SK-N-SH (cell line): Measurements from ENCODE around the gene MAS1L. TPM values are rescaled to one million over a fixed set of nuclear protein-coding genes. Genes with fewer than 3 reads are reported as not detected.

Source experiments
- CTCF ChIA-PET: fragments of 300-600, 350-600 bp; formaldehyde crosslinking; extraction: SDS; loops from one replicate; lab custom pipeline; 2021; lab: Yijun Ruan, JAX
- POLR2A ChIA-PET: fragments of 350-600 bp; sonication (Branson Sonifier 250); formaldehyde crosslinking; extraction: SDS; loops from one replicate; lab custom pipeline; 2020; ENCODE audit warnings: antibody characterized with exemption, inconsistent platforms; lab: Yijun Ruan, JAX
- DNase-seq: peaks from one replicate; pipeline ENCODE4 v3.0.0; 2012
- H2AFZ ChIP-seq: fragments of 200-600 bp; sonication (generic); 2 replicates; pipeline ENCODE4 v1.8.1; 2016; ENCODE audit warnings: antibody characterized with exemption, mild to moderate bottlenecking, low read depth
- H3F3A ChIP-seq: fragments of 200-600 bp; sonication (generic); replicated peaks from 2 replicates; pipeline ENCODE3; 2016; ENCODE audit warnings: antibody characterized with exemption, mild to moderate bottlenecking; ENCODE audit not compliant: insufficient read depth
- H3K27ac ChIP-seq, 2 experiments: fragments of 200-500 bp in 1 of 2; fragments of 200-600 bp in 1 of 2; sonication (Bioruptor generic) in 1 of 2; sonication (generic), shearing (Covaris generic) in 1 of 2; 2 replicates each; pipeline versions ENCODE4 v1.5.1 to v1.6.1; 2014 to 2016; ENCODE audit warnings: low read depth in 2 of 2, inconsistent platforms in 1 of 2, low read length in 1 of 2, mild to moderate bottlenecking in 1 of 2, mixed read lengths in 1 of 2
- H3K27me3 ChIP-seq: fragments of 200-600 bp; sonication (generic), shearing (Covaris generic); 2 replicates; pipeline ENCODE4 v1.6.1; 2016; ENCODE audit warnings: mixed run types; ENCODE audit not compliant: insufficient read depth
- H3K36me3 ChIP-seq, 2 experiments: fragments of 200-500 bp in 1 of 2; fragments of 200-600 bp in 1 of 2; sonication (Bioruptor generic) in 1 of 2; sonication (generic) in 1 of 2; replicated peaks in 1 of 2; 2 replicates each; pipeline versions ENCODE3 to v1.5.1; 2014 to 2016; ENCODE audit warnings: low read length in 1 of 2, mild to moderate bottlenecking in 1 of 2; ENCODE audit not compliant: insufficient read depth in 2 of 2, control insufficient read depth in 1 of 2
- H3K4me1 ChIP-seq, 2 experiments: fragments of 200-500 bp in 1 of 2; fragments of 200-600 bp in 1 of 2; sonication (Bioruptor generic) in 1 of 2; sonication (generic), shearing (Covaris generic) in 1 of 2; 2 replicates each; pipeline versions ENCODE4 v1.5.1 to v1.6.1; 2014 to 2016; ENCODE audit warnings: low read depth in 1 of 2, low read length in 1 of 2, mixed run types in 1 of 2; ENCODE audit not compliant: insufficient read depth in 2 of 2, control insufficient read depth in 1 of 2
- H3K4me2 ChIP-seq: fragments of 200-600 bp; sonication (generic), shearing (Covaris generic); 2 replicates; pipeline ENCODE4 v1.6.1; 2017; ENCODE audit warnings: mixed run types
- H3K4me3 ChIP-seq, 2 experiments: fragments of 200-500 bp in 1 of 2; fragments of 200-600 bp in 1 of 2; sonication (Bioruptor generic) in 1 of 2; sonication (generic), shearing (Covaris generic) in 1 of 2; 2 replicates each; pipeline versions ENCODE4 v1.5.1 to v1.8.1; 2014 to 2016; ENCODE audit warnings: low read depth in 2 of 2, inconsistent platforms in 1 of 2, low read length in 1 of 2, mild to moderate bottlenecking in 1 of 2, mixed read lengths in 1 of 2, moderate library complexity in 1 of 2
- H3K79me2 ChIP-seq: fragments of 200-600 bp; sonication (generic); 2 replicates; pipeline ENCODE4 v1.8.1; 2017; ENCODE audit warnings: mild to moderate bottlenecking; ENCODE audit not compliant: insufficient read depth
- H3K9ac ChIP-seq: fragments of 200-600 bp; sonication (generic); 2 replicates; pipeline ENCODE4 v1.6.1; 2017; ENCODE audit warnings: mixed run types
- H3K9me2 ChIP-seq: fragments of 200-600 bp; sonication (generic); 2 replicates; pipeline ENCODE4 v1.6.1; 2017; ENCODE audit warnings: mixed run types
- H3K9me3 ChIP-seq: fragments of 200-600 bp; sonication (generic); 2 replicates; pipeline ENCODE4 v1.6.1; 2017; ENCODE audit warnings: mixed run types, mild to moderate bottlenecking, moderate library complexity
- H4K20me1 ChIP-seq: fragments of 200-600 bp; sonication (generic); 2 replicates; pipeline ENCODE4 v1.6.1; 2017; ENCODE audit warnings: mild to moderate bottlenecking, mixed run types; ENCODE audit not compliant: insufficient read depth
- EP300 ChIP-seq, 2 experiments: IDR thresholded peaks; 2 replicates each; pipeline versions ENCODE4 v1.4.0 to v1.6.1; 2012; ENCODE audit warnings: borderline replicate concordance in 1 of 2, low read depth in 1 of 2, low read length in 1 of 2
- FOSL2 ChIP-seq: IDR thresholded peaks from 2 replicates; pipeline ENCODE4 v1.4.0; 2012; ENCODE audit warnings: low read depth, mild to moderate bottlenecking, moderate library complexity, borderline replicate concordance
- GABPA ChIP-seq: IDR thresholded peaks from 2 replicates; pipeline ENCODE4 v1.4.0; 2012; ENCODE audit warnings: low read depth, mild to moderate bottlenecking
- GATA2 ChIP-seq: sonication (generic); formaldehyde crosslinking; IDR thresholded peaks from 2 replicates; pipeline ENCODE4 v1.5.0; 2020; ENCODE audit warnings: mild to moderate bottlenecking, missing genetic modification reagents
- JUND ChIP-seq: IDR thresholded peaks from 2 replicates; pipeline ENCODE4 v1.4.0; 2012
- NFIC ChIP-seq: IDR thresholded peaks from 2 replicates; pipeline ENCODE4 v1.4.0; 2012; ENCODE audit warnings: borderline replicate concordance
- POLR2AphosphoS5 ChIP-seq: IDR thresholded peaks from 2 replicates; pipeline ENCODE4 v1.6.1; 2012; ENCODE audit warnings: low read depth, low read length
- RCOR1 ChIP-seq: fragments of 150-350 bp; IDR thresholded peaks from 2 replicates; pipeline ENCODE4 v1.6.1; 2017; ENCODE audit warnings: antibody characterized with exemption, low read length
- REST ChIP-seq: IDR thresholded peaks from 2 replicates; pipeline ENCODE4 v1.6.1; 2012; ENCODE audit warnings: mild to moderate bottlenecking, low read depth, low read length, moderate library complexity
- TAF1 ChIP-seq: IDR thresholded peaks from 2 replicates; pipeline ENCODE4 v1.6.1; 2012; ENCODE audit warnings: low read depth, mild to moderate bottlenecking, low read length, moderate library complexity, borderline replicate concordance
- TEAD4 ChIP-seq: IDR thresholded peaks from 2 replicates; pipeline ENCODE4 v1.4.0; 2012; ENCODE audit warnings: mild to moderate bottlenecking, borderline replicate concordance; ENCODE audit not compliant: insufficient read depth
- USF2 ChIP-seq: fragments of 150-350 bp; IDR thresholded peaks from 2 replicates; pipeline ENCODE4 v1.6.1; 2017; ENCODE audit warnings: antibody characterized with exemption, low read length, low read depth, borderline replicate concordance
- ZBTB33 ChIP-seq: IDR thresholded peaks from 2 replicates; pipeline ENCODE4 v1.4.0; 2012; ENCODE audit warnings: low read depth, borderline replicate concordance
- WGBS: methylation state at CpG from one replicate; pipeline ENCODE4 v1.1.6; 2017; ENCODE audit warnings: low lambda C conversion rate; 5-methylcytosine and 5-hydroxymethylcytosine counted together
- polyA plus RNA-seq, 3 experiments: library from polyadenylated mRNA; depleted of rRNA; stranded (reverse); fragments of >200 nt; gene quantifications; 2 replicates each; pipeline ENCODE4 v1.2.3, GENCODE V29; 2012

Gene MAS1L
- polyA plus RNA-seq, 1 of the 3 experiments (the other 2 are of a cell fraction) = not detected

- no peak for TF ChIP-seq REST
- no peak for TF ChIP-seq JUND
- TF ChIP-seq TEAD4 = no peak
- TF ChIP-seq FOSL2 = no peak
- no peak for TF ChIP-seq EP300 (IDR thresholded peaks at IDR 0.05; ENCODE audit: borderline replicate concordance in 1 of 2, low read depth in 1 of 2, low read length in 1 of 2)
- TF ChIP-seq RCOR1 = no peak
- TF ChIP-seq NFIC = no peak
Measured at GRCh38 chr6:29500594-29500993, 12.8 kb upstream of the MAS1L start (continued).

GRCh38 chr6:29499704-29500103, 11.9 kb upstream of the MAS1L start:
- no peak for DNase-seq
- no peak for TF ChIP-seq ZBTB33
- no peak for TF ChIP-seq POLR2AphosphoS5
- TF ChIP-seq GATA2 (CRISPR knock-in tag) = no peak
- no peak for TF ChIP-seq USF2
- no peak for TF ChIP-seq TAF1
- no peak for TF ChIP-seq GABPA
- no peak for TF ChIP-seq EP300 (IDR thresholded peaks at IDR 0.05; ENCODE audit: borderline replicate concordance in 1 of 2, low read depth in 1 of 2, low read length in 1 of 2)
- TF ChIP-seq, all 33 proteins: peak for 0
- no peaks in the 10 kb centered on the region for H3K36me3 ChIP-seq
- no peaks in the 10 kb centered on the region for H3K79me2 ChIP-seq
- H3K9me2 ChIP-seq = no peaks in the 10 kb centered on the region
- no peaks in the 10 kb centered on the region for H3K9me3 ChIP-seq
- H4K20me1 ChIP-seq = no peaks in the 10 kb centered on the region
- H3K9ac ChIP-seq = no peak overlapping the region
- no peak overlapping the region for H3K4me2 ChIP-seq
- H3F3A ChIP-seq = no peaks in the 10 kb centered on the region
- no peak overlapping the region for H2AFZ ChIP-seq
- 0 out of 4 replicates have a peak, but pooled peaks cover 0 to 7% of the 10 kb centered on the region in 2 experiments for H3K4me1 ChIP-seq
- H3K27ac ChIP-seq = no peak overlapping the region
- 5% methylated on average over 5 of the region's 5 CpGs for WGBS
- CTCF ChIA-PET = no interaction called here
- H3K4me3 ChIP-seq = no peak overlapping the region
- POLR2A ChIA-PET = no interaction called here
- H3K27me3 ChIP-seq = peaks cover 38% of the 10 kb centered on the region; the same call in 1 of the 2 replicates
